GM23338 (cell line): Measurements from ENCODE around the gene APOL6. TPM values are rescaled to one million over a fixed set of nuclear protein-coding genes. Genes with fewer than 3 reads are reported as not detected.

ENCODE experiments used
- ATAC-seq: fragments of 200-7000 bp; cut with Tn5 transposase; 3 replicates; pipeline ENCODE4 v1.9.1; 2020
- DNase-seq: peaks from one replicate; pipeline ENCODE4 v3.0.0-alpha.2; 2015; ENCODE audit warnings: low spot score
- H2AFZ ChIP-seq: fragments of 200-600 bp; sonication (generic); 2 replicates; pipeline ENCODE4 v1.8.0; 2016; ENCODE audit warnings: antibody characterized with exemption, mild to moderate bottlenecking, moderate library complexity
- H3F3A ChIP-seq: fragments of 200-600 bp; sonication (generic); replicated peaks from 2 replicates; pipeline ENCODE4 v1.8.0; 2017; ENCODE audit warnings: antibody characterized with exemption, mixed run types, low read depth
- H3K27ac ChIP-seq: fragments of 200-600 bp; sonication (generic); 2 replicates; pipeline ENCODE4 v1.6.1; 2016; ENCODE audit warnings: low read depth
- H3K27me3 ChIP-seq: fragments of 200-600 bp; sonication (generic); 2 replicates; pipeline ENCODE4 v1.8.0; 2016; ENCODE audit warnings: mild to moderate bottlenecking, mixed run types, moderate library complexity; ENCODE audit not compliant: insufficient read depth
- H3K36me3 ChIP-seq: fragments of 200-600 bp; sonication (generic); 2 replicates; pipeline ENCODE4 v1.8.0; 2016; ENCODE audit warnings: mild to moderate bottlenecking; ENCODE audit not compliant: insufficient read depth
- H3K4me1 ChIP-seq: fragments of 200-600 bp; sonication (generic); 2 replicates; pipeline ENCODE4 v1.8.0; 2016; ENCODE audit warnings: mild to moderate bottlenecking, moderate library complexity; ENCODE audit not compliant: insufficient read depth
- H3K4me2 ChIP-seq: fragments of 200-600 bp; sonication (generic); 2 replicates; pipeline ENCODE4 v1.7.1; 2017; ENCODE audit warnings: mixed run types
- H3K4me3 ChIP-seq: fragments of 200-600 bp; sonication (generic); 2 replicates; pipeline ENCODE4 v1.6.1; 2016; ENCODE audit warnings: mixed run types
- H3K79me2 ChIP-seq: fragments of 200-600 bp; sonication (generic); replicated peaks from 2 replicates; pipeline ENCODE4 v1.8.0; 2017; ENCODE audit warnings: mild to moderate bottlenecking; ENCODE audit not compliant: insufficient read depth
- H3K9me2 ChIP-seq: fragments of 200-600 bp; sonication (generic); 2 replicates; pipeline ENCODE4 v1.8.0; 2017; ENCODE audit not compliant: insufficient read depth
- H4K20me1 ChIP-seq: fragments of 200-600 bp; sonication (generic); replicated peaks from 2 replicates; pipeline ENCODE4 v1.8.0; 2017; ENCODE audit warnings: mild to moderate bottlenecking; ENCODE audit not compliant: insufficient read depth
- H3K27ac Mint-ChIP-seq: 2 replicates; pipeline ENCODE4 v1.8.0; 2020; ENCODE audit warnings: inconsistent platforms, mild to moderate bottlenecking, moderate library complexity, mixed read lengths
- H3K27me3 Mint-ChIP-seq: 3 replicates; pipeline ENCODE4 v1.8.0; 2022; ENCODE audit warnings: low read depth, mild to moderate bottlenecking, moderate library complexity, mixed read lengths, inconsistent platforms; ENCODE audit not compliant: insufficient read depth, poor library complexity
- H3K36me3 Mint-ChIP-seq: 3 replicates; pipeline ENCODE4 v1.8.0; 2021; ENCODE audit warnings: low read depth, mild to moderate bottlenecking, inconsistent platforms, moderate library complexity, mixed read lengths
- H3K4me1 Mint-ChIP-seq: 3 replicates; pipeline ENCODE4 v1.8.0; 2020; ENCODE audit warnings: mild to moderate bottlenecking, inconsistent platforms, mixed read lengths
- H3K4me3 Mint-ChIP-seq: 3 replicates; pipeline ENCODE4 v1.8.0; 2021; ENCODE audit warnings: moderate library complexity, mild to moderate bottlenecking, inconsistent platforms, mixed read lengths
- H3K9me3 Mint-ChIP-seq: 3 replicates; pipeline ENCODE4 v1.8.0; 2020; ENCODE audit warnings: moderate library complexity, mild to moderate bottlenecking, inconsistent platforms, mixed read lengths
- CREB1 ChIP-seq: fragments of 250-450 bp; sonication (Bioruptor Pico); IDR thresholded peaks from 2 replicates; pipeline ENCODE4 v1.5.0; 2020; ENCODE audit warnings: low read depth, mild to moderate bottlenecking, moderate library complexity
- ETS1 ChIP-seq: IDR thresholded peaks from 2 replicates; pipeline ENCODE4 v1.6.1; 2016; ENCODE audit warnings: antibody characterized with exemption
- EZH2 ChIP-seq: fragments of 200-600 bp; sonication (generic); IDR thresholded peaks from one replicate; pipeline ENCODE4 v1.8.0; 2017; ENCODE audit warnings: antibody characterized with exemption, mild to moderate bottlenecking, low read depth; ENCODE audit not compliant: unreplicated experiment
- EZH2phosphoT487 ChIP-seq: fragments of 200-600 bp; sonication (generic); IDR thresholded peaks from one replicate; pipeline ENCODE4 v1.8.1; 2018; ENCODE audit warnings: antibody characterized with exemption; ENCODE audit not compliant: unreplicated experiment
- JUNB ChIP-seq: IDR thresholded peaks from one replicate; pipeline ENCODE4 v1.6.1; 2016; ENCODE audit warnings: antibody characterized with exemption; ENCODE audit not compliant: unreplicated experiment
- NANOG ChIP-seq: IDR thresholded peaks from 2 replicates; pipeline ENCODE4 v1.6.1; 2016; ENCODE audit warnings: antibody characterized with exemption, borderline replicate concordance
- POLR2AphosphoS5 ChIP-seq: IDR thresholded peaks from 2 replicates; pipeline ENCODE4 v1.6.1; 2016; ENCODE audit warnings: antibody characterized with exemption, low read depth
- REST ChIP-seq: IDR thresholded peaks from one replicate; pipeline ENCODE4 v1.6.1; 2018; ENCODE audit warnings: antibody characterized with exemption; ENCODE audit not compliant: unreplicated experiment
- STAT1 ChIP-seq: IDR thresholded peaks from one replicate; pipeline ENCODE4 v1.6.1; 2016; ENCODE audit warnings: antibody characterized with exemption; ENCODE audit not compliant: unreplicated experiment
- ZNF114 ChIP-seq: fragments of 250-450 bp; sonication (Bioruptor Pico); IDR thresholded peaks from 2 replicates; pipeline ENCODE4 v1.5.0; 2020; ENCODE audit warnings: mild to moderate bottlenecking, moderate library complexity
- ZNF331 ChIP-seq: fragments of 250-450 bp; sonication (Bioruptor Pico); IDR thresholded peaks from 2 replicates; pipeline ENCODE4 v1.5.0; 2020; ENCODE audit warnings: low read depth, mild to moderate bottlenecking, moderate library complexity
- ZNF462 ChIP-seq: fragments of 250-450 bp; sonication (Bioruptor Pico); IDR thresholded peaks from 2 replicates; pipeline ENCODE4 v1.5.0; 2020; ENCODE audit warnings: mild to moderate bottlenecking, moderate library complexity
- polyA plus RNA-seq: library from polyadenylated mRNA; unstranded; fragments of >200 nt; fragmentation: Nextera tagmentation; extraction: Ambion mirVana; gene quantifications from 2 replicates; pipeline ENCODE4 v1.2.1, GENCODE V29; 2016
- total RNA-seq: library from RNA; depleted of rRNA; stranded (reverse); fragments of >200 nt; shearing (Covaris generic); gene quantifications from 2 replicates; pipeline ENCODE4 v1.2.3, GENCODE V29; 2014
- TF ChIP-seq, protein P1 (sequence below), 2 experiments: fragments of 200-600 bp in 1 of 2; sonication (generic) in 1 of 2; conservative IDR thresholded peaks; 2 replicates each; pipeline versions ENCODE4 v1.5.1 to v1.6.1; 2016 to 2017; ENCODE audit warnings: antibody characterized with exemption in 2 of 2, low read depth in 2 of 2, mild to moderate bottlenecking in 2 of 2, moderate library complexity in 1 of 2

The APOL6 gene
- total and polyA plus RNA-seq, 2 experiments from 2014 or later: 0.10 to 0.14 TPM

DNA sequence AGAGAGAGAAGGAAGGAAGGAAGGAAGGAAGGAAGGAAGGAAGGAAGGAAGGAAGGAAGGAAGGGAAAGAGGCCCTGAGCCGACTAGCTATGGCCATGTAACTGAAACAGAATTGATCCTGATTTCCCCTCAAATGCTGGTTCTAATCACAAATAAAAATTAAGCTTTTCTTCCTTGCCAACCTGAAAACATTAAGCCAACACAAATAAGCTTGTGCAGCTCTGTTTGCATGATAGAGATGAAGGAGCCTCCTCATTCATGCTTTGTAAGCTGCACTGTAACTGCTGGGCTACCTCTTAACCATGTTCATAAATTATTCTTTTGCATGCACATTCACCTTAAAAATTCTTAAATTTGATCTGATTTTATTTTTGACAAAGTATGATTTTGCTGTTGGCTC is 41.8 kb downstream of the APOL6 start:
- Histone ChIP-seq H3K4me1 (no peaks in the 10 kb centered on the region), H3K9me2 (no peaks in the 10 kb centered on the region), H3K4me3 (no peak overlapping the region), H3K27me3 (no peaks in the 10 kb centered on the region), H3K27ac (no peak overlapping the region), H3F3A (no peaks in the 10 kb centered on the region), H3K79me2 (no peaks in the 10 kb centered on the region), H2AFZ (no peak overlapping the region), H4K20me1 (no peaks in the 10 kb centered on the region), H3K4me2 (no peak overlapping the region), H3K36me3 (no peaks in the 10 kb centered on the region)
- Mint-ChIP-seq H3K27ac (no peak overlapping the region), H3K9me3 (no peaks in the 10 kb centered on the region), H3K27me3 (peaks cover 2% of the 10 kb centered on the region), H3K4me1 (no peaks in the 10 kb centered on the region), H3K4me3 (no peak overlapping the region), H3K36me3 (no peaks in the 10 kb centered on the region)
- ATAC-seq (no peak), DNase-seq (no peak)
- TF ChIP-seq POLR2AphosphoS5 (no peak), EZH2 (no peak), ZNF331 (CRISPR knock-in tag) (no peak), CREB1 (no peak), NANOG (no peak), REST (no peak), STAT1 (no peak), ZNF462 (CRISPR knock-in tag) (no peak), ZNF114 (CRISPR knock-in tag) (no peak), EZH2phosphoT487 (no peak), ETS1 (no peak), JUNB (no peak)
- TF ChIP-seq, protein P1, sequence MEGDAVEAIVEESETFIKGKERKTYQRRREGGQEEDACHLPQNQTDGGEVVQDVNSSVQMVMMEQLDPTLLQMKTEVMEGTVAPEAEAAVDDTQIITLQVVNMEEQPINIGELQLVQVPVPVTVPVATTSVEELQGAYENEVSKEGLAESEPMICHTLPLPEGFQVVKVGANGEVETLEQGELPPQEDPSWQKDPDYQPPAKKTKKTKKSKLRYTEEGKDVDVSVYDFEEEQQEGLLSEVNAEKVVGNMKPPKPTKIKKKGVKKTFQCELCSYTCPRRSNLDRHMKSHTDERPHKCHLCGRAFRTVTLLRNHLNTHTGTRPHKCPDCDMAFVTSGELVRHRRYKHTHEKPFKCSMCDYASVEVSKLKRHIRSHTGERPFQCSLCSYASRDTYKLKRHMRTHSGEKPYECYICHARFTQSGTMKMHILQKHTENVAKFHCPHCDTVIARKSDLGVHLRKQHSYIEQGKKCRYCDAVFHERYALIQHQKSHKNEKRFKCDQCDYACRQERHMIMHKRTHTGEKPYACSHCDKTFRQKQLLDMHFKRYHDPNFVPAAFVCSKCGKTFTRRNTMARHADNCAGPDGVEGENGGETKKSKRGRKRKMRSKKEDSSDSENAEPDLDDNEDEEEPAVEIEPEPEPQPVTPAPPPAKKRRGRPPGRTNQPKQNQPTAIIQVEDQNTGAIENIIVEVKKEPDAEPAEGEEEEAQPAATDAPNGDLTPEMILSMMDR (conservative IDR thresholded peaks at IDR 0.05; ENCODE audit: low read depth in 2 of 2): no peak
